Breast epithelium (tissue), 3 donors: ENCODE measurements around the gene BGLAP.

Experiments
- POLR2A ChIP-seq: fragments of 450-650 bp; IDR thresholded peaks from one replicate; pipeline ENCODE4 v1.6.1; 2016; ENCODE audit warnings: antibody characterized with exemption, mild to moderate bottlenecking, moderate library complexity
- POLR2AphosphoS5 ChIP-seq, 3 donors: sonication (generic); formaldehyde crosslinking; IDR thresholded peaks; one replicate each; pipeline ENCODE4 v1.6.1; 2017; ENCODE audit warnings: antibody characterized with exemption in 3 of 3
- TF ChIP-seq, protein P1 (sequence below), 3 donors: fragments of 450-650 bp; IDR thresholded peaks; one replicate each; pipeline ENCODE4 v1.5.1; 2016 to 2017; ENCODE audit warnings: antibody characterized with exemption in 3 of 3, mild to moderate bottlenecking in 3 of 3, moderate library complexity in 3 of 3

DNA sequence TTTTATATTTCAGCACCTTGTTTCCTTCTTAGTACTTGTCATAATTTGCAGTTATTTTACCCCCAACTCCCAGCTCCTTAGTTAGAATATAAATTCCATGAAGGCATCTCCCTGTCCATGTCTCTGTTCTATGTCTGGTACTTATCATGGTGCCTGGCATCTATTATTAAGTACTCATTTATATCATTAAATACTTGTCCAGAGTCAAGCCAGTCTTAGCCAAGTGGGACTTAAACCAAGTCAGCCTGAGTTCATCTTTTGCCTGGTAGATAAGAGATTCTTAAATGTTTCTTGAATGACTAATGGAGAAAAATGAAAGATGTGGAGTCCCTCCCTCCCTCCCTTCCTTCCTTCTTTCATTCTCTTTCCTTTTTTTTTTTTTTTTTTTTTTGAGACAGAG lies 38.7 kb upstream of the BGLAP start:
- TF ChIP-seq POLR2A (no peak), POLR2AphosphoS5 (IDR thresholded peaks at IDR 0.05) (no peak)
- TF ChIP-seq, protein P1, sequence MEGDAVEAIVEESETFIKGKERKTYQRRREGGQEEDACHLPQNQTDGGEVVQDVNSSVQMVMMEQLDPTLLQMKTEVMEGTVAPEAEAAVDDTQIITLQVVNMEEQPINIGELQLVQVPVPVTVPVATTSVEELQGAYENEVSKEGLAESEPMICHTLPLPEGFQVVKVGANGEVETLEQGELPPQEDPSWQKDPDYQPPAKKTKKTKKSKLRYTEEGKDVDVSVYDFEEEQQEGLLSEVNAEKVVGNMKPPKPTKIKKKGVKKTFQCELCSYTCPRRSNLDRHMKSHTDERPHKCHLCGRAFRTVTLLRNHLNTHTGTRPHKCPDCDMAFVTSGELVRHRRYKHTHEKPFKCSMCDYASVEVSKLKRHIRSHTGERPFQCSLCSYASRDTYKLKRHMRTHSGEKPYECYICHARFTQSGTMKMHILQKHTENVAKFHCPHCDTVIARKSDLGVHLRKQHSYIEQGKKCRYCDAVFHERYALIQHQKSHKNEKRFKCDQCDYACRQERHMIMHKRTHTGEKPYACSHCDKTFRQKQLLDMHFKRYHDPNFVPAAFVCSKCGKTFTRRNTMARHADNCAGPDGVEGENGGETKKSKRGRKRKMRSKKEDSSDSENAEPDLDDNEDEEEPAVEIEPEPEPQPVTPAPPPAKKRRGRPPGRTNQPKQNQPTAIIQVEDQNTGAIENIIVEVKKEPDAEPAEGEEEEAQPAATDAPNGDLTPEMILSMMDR (IDR thresholded peaks at IDR 0.05): no peak
